ENCODE results near the gene CHRNA4.

The CHRNA4 gene

GRCh38 chr20:63360850-63361518 lies at the start of gene CHRNA4:
Gene CHRNA4, minus strand, starts transcription at chr20:63361349. Its CDS starts 184 bp downstream, at chr20:63361165.
- no peak for DNase-seq

- DNase-seq, result no peak
These were observed 48.8 kb upstream of the CHRNA4 start for GRCh38 chr20:63409834-63410435.

GRCh38 chr20:63409066-63409833 lies 48.1 kb upstream of the CHRNA4 start:
- no peak for DNase-seq

- DNase-seq, result no peak
These were observed 47.5 kb upstream of the CHRNA4 start for GRCh38 chr20:63408684-63409046.

- no peak for DNase-seq
These were observed 47.0 kb upstream of the CHRNA4 start for GRCh38 chr20:63407928-63408683.

- DNase-seq, result no peak
These were observed 45.6 kb upstream of the CHRNA4 start for GRCh38 chr20:63406617-63407245.

GRCh38 chr20:63406011-63406410 lies 44.9 kb upstream of the CHRNA4 start:
- no peak for DNase-seq

- DNase-seq, result no peak
These were observed 44.1 kb upstream of the CHRNA4 start for GRCh38 chr20:63405102-63405730.

- DNase-seq, result no peak
These were observed 43.3 kb upstream of the CHRNA4 start for GRCh38 chr20:63404129-63405085.

- DNase-seq, result no peak
These were observed 42.4 kb upstream of the CHRNA4 start for GRCh38 chr20:63403403-63404105.

GRCh38 chr20:63402860-63403220 lies 41.7 kb upstream of the CHRNA4 start:
- no peak for DNase-seq

- DNase-seq, result no peak
These were observed 41.2 kb upstream of the CHRNA4 start for GRCh38 chr20:63402181-63402859.

- no peak for DNase-seq
These were observed 40.4 kb upstream of the CHRNA4 start for GRCh38 chr20:63401384-63402110.

- no peak for DNase-seq
These were observed 39.5 kb upstream of the CHRNA4 start for GRCh38 chr20:63400486-63401210.

GRCh38 chr20:63399596-63400375 lies 38.6 kb upstream of the CHRNA4 start:
- DNase-seq, result no peak

- no peak for DNase-seq
These were observed 37.8 kb upstream of the CHRNA4 start for GRCh38 chr20:63398744-63399514.

- no peak for DNase-seq
These were observed 36.8 kb upstream of the CHRNA4 start for GRCh38 chr20:63397946-63398450.

All from activated CD4-positive, alpha-beta T cell treated with anti-CD3 and anti-CD28 coated beads, Interleukin-2, Interleukin-6, amounts not matched to agents 100 ng/mL and 50 ng/mL, durations not matched to agents 16 hours and 8 hours (primary cell).